Measurements from ENCODE around the gene NOTCH3. TPM values are rescaled to one million over a fixed set of nuclear protein-coding genes. Genes with fewer than 3 reads are reported as not detected.

Gene NOTCH3
- total and polyA plus RNA-seq, 2 donors, result 11.3 to 14.8 TPM

DNA sequence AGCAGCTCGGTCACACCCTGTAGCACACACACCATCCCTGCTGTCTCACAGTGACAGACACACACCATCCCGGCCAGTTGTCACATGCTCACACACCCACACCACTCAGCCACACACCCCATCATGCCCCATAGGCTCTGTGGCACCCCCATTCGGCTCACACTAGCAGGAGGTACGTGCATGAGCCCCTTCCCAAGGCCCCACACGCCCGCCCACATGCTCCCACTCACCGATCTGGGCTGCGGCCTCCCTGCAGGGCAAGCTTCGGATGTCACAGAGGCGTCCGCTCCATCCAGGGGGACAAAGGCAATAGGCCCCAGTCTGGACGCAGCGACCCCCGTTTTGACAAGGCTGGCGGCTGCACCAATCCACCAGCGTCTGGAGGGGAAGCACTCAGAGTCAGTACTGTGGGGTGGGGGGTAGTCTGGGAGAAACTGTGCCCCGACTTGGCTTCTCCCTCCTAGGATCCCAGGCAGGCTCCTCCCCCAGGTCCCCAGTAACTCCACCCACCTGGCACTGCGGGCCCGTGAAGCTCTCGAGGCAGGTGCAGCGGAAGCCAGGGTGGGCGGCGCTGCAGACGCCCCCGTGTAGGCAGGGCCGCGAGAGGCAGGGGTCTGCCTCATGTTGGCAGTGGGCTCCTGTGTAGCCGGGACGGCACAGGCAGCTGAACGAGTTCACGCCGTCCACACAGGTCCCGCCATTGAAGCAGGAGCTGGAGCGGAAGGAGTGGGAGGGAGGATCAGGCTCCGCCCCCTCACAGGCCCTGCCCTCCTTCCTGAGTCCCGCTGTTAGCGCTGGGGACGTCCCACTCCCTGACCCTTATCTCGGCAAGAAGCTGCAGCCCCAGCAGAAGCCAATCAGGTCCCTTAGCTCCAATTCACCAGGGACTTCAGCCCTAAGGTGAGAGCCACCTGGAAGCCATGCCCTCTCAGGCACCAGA is 20.1 kb downstream of the NOTCH3 start:
- DNase-seq (ENCODE audit: low read depth in 6 of 9, low spot score in 9 of 9), result no peak
- H3K9me3 ChIP-seq (ENCODE audit: control insufficient read depth in 2 of 2, insufficient read depth in 1 of 2, low read length in 1 of 2), result no peaks in the 10 kb centered on the region
- peaks cover 0 to 4% of the 10 kb centered on the region in 2 donors for H3K4me1 ChIP-seq (ENCODE audit: control insufficient read depth in 2 of 2, insufficient read depth in 2 of 2, low read length in 2 of 2)
- H3K4me3 ChIP-seq (ENCODE audit: low read length in 2 of 2), result no peak overlapping the region
- peaks cover 76 to 84% of the 10 kb centered on the region in 2 donors for H3K36me3 ChIP-seq (ENCODE audit: control insufficient read depth in 2 of 2, insufficient read depth in 2 of 2, low read length in 1 of 2)
- H3K27me3 ChIP-seq (ENCODE audit: control insufficient read depth in 2 of 2, insufficient read depth in 1 of 2, low read length in 1 of 2), result no peaks in the 10 kb centered on the region
- H3K27ac ChIP-seq (ENCODE audit: low read depth in 1 of 2, low read length in 1 of 2), result no peak overlapping the region
- 93% methylated on average over 39 of the region's 39 CpGs for WGBS

GRCh38 chr19:15178629-15179308 is 22.0 kb downstream of the NOTCH3 start:
- peaks cover 75 to 81% of the 10 kb centered on the region in 2 donors for H3K36me3 ChIP-seq (ENCODE audit: control insufficient read depth in 2 of 2, insufficient read depth in 2 of 2, low read length in 1 of 2)

GRCh38 chr19:15177269-15178116 is 23.3 kb downstream of the NOTCH3 start:
- Histone ChIP-seq H3K9me3 (ENCODE audit: control insufficient read depth in 2 of 2, insufficient read depth in 1 of 2, low read length in 1 of 2) (no peaks in the 10 kb centered on the region), H3K27ac (ENCODE audit: low read depth in 1 of 2, low read length in 1 of 2) (no peak overlapping the region), H3K4me1 (ENCODE audit: control insufficient read depth in 2 of 2, insufficient read depth in 2 of 2, low read length in 2 of 2) (peaks cover 0 to 4% of the 10 kb centered on the region in 2 donors), H3K4me3 (ENCODE audit: low read length in 2 of 2) (peak overlapping the region in 1 of 2 donors; percentile 37), H3K36me3 (ENCODE audit: control insufficient read depth in 2 of 2, insufficient read depth in 2 of 2, low read length in 1 of 2) (peaks cover 73 to 83% of the 10 kb centered on the region in 2 donors), H3K27me3 (ENCODE audit: control insufficient read depth in 2 of 2, insufficient read depth in 1 of 2, low read length in 1 of 2) (no peaks in the 10 kb centered on the region)
- peak in 6 of 9 donors; percentile 67 to 93 (median 82) for DNase-seq (ENCODE audit: low read depth in 6 of 9, low spot score in 9 of 9)
- WGBS, result 17% methylated on average over 92 of the region's 92 CpGs

More at GRCh38 chr19:15178629-15179308, 22.0 kb downstream of the NOTCH3 start:
- Histone ChIP-seq H3K27me3 (ENCODE audit: control insufficient read depth in 2 of 2, insufficient read depth in 1 of 2, low read length in 1 of 2) (no peaks in the 10 kb centered on the region), H3K4me1 (ENCODE audit: control insufficient read depth in 2 of 2, insufficient read depth in 2 of 2, low read length in 2 of 2) (peaks cover 0 to 4% of the 10 kb centered on the region in 2 donors), H3K4me3 (ENCODE audit: low read length in 2 of 2) (no peak overlapping the region), H3K27ac (ENCODE audit: low read depth in 1 of 2, low read length in 1 of 2) (no peak overlapping the region), H3K9me3 (ENCODE audit: control insufficient read depth in 2 of 2, insufficient read depth in 1 of 2, low read length in 1 of 2) (no peaks in the 10 kb centered on the region)
- 94% methylated on average over 33 of the region's 33 CpGs for WGBS
- DNase-seq (ENCODE audit: low read depth in 6 of 9, low spot score in 9 of 9), result no peak

DNA sequence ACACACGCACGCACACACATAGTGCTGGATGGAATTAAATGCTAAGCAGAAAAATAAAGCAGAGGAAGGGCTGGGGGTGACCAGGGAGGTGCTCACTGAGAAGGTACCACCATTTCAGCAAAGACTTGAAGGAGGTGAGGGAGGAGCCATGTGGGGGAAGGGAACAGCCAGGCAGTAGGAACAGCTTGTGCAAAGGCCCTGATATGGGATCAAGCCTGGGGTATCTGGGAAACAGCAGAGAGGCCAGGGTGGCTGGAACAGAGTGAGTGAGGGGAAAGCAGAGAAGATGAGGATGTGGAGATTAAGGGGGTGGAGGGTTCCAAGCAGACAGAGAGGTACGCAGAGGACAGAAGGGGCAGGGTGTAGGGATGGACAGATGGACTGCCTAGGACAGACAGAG is 25.2 kb downstream of the NOTCH3 start:
- no peak for DNase-seq (ENCODE audit: low read depth in 6 of 9, low spot score in 9 of 9)
- Histone ChIP-seq H3K9me3 (ENCODE audit: control insufficient read depth in 2 of 2, insufficient read depth in 1 of 2, low read length in 1 of 2) (no peaks in the 10 kb centered on the region), H3K4me1 (ENCODE audit: control insufficient read depth in 2 of 2, insufficient read depth in 2 of 2, low read length in 2 of 2) (peaks cover 0 to 4% of the 10 kb centered on the region in 2 donors), H3K4me3 (ENCODE audit: low read length in 2 of 2) (no peak overlapping the region), H3K27ac (ENCODE audit: low read depth in 1 of 2, low read length in 1 of 2) (no peak overlapping the region), H3K27me3 (ENCODE audit: control insufficient read depth in 2 of 2, insufficient read depth in 1 of 2, low read length in 1 of 2) (no peaks in the 10 kb centered on the region), H3K36me3 (ENCODE audit: control insufficient read depth in 2 of 2, insufficient read depth in 2 of 2, low read length in 1 of 2) (peaks cover 75 to 78% of the 10 kb centered on the region in 2 donors)
- WGBS, result 98% methylated on average over 3 of the region's 3 CpGs

DNA sequence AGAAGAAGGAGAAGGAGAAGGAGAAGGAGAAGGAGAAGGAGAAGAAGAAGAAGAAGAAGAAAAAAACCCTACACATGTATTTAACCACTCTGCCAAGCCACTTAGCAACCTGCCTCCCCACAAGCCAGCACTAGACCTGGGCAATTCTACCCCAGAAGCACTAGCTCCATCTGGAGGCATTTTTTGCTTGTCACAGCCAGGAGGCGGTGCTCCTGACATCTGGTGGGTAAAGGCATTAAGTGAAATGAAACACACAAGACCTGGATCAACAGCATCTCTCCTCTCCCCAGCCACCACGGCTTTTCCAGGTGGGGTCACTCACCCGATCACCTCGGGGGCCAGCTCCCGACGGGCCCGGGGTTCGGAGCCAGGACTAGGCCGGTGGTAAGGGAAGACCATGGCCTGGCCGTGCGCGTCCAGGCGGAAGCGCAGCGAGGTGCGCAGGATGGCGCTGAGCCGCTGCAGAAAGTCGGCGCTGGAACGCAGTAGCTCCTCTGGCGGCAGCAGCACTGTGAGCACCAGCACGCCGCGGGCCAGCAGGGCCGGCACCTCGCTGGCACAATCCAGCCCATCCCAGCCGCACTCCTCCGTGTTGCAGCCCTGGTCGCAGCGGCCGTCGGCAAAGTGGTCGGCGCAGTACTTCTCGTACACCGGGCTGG is 26.9 kb downstream of the NOTCH3 start:
- Histone ChIP-seq H3K4me3 (ENCODE audit: low read length in 2 of 2) (no peak overlapping the region), H3K36me3 (ENCODE audit: control insufficient read depth in 2 of 2, insufficient read depth in 2 of 2, low read length in 1 of 2) (peaks cover 75 to 76% of the 10 kb centered on the region in 2 donors), H3K9me3 (ENCODE audit: control insufficient read depth in 2 of 2, insufficient read depth in 1 of 2, low read length in 1 of 2) (peaks cover 0 to 7% of the 10 kb centered on the region in 2 donors), H3K4me1 (ENCODE audit: control insufficient read depth in 2 of 2, insufficient read depth in 2 of 2, low read length in 2 of 2) (peaks cover 0 to 4% of the 10 kb centered on the region in 2 donors), H3K27me3 (ENCODE audit: control insufficient read depth in 2 of 2, insufficient read depth in 1 of 2, low read length in 1 of 2) (no peaks in the 10 kb centered on the region), H3K27ac (ENCODE audit: low read depth in 1 of 2, low read length in 1 of 2) (no peak overlapping the region)
- DNase-seq (ENCODE audit: low read depth in 6 of 9, low spot score in 9 of 9), result no peak
- 98% methylated on average over 37 of the region's 37 CpGs for whole genome bisulfite sequencing

GRCh38 chr19:15170345-15170744 is 30.4 kb downstream of the NOTCH3 start:
- DNase-seq (ENCODE audit: low read depth in 6 of 9, low spot score in 9 of 9), result no peak
- peaks cover 82 to 91% of the 10 kb centered on the region in 2 donors for H3K36me3 ChIP-seq (ENCODE audit: control insufficient read depth in 2 of 2, insufficient read depth in 2 of 2, low read length in 1 of 2)
- no peaks in the 10 kb centered on the region for H3K4me1 ChIP-seq (ENCODE audit: control insufficient read depth in 2 of 2, insufficient read depth in 2 of 2, low read length in 2 of 2)
- H3K9me3 ChIP-seq (ENCODE audit: control insufficient read depth in 2 of 2, insufficient read depth in 1 of 2, low read length in 1 of 2), result peaks cover 12 to 19% of the 10 kb centered on the region in 2 donors
- H3K27me3 ChIP-seq (ENCODE audit: control insufficient read depth in 2 of 2, insufficient read depth in 1 of 2, low read length in 1 of 2), result no peaks in the 10 kb centered on the region
- no peak overlapping the region for H3K4me3 ChIP-seq (ENCODE audit: low read length in 2 of 2)
- no peak overlapping the region for H3K27ac ChIP-seq (ENCODE audit: low read depth in 1 of 2, low read length in 1 of 2)
- 98% methylated on average over 32 of the region's 32 CpGs for WGBS

- H3K4me3 ChIP-seq (ENCODE audit: low read length in 2 of 2), result no peak overlapping the region
- peaks cover 84 to 92% of the 10 kb centered on the region in 2 donors for H3K36me3 ChIP-seq (ENCODE audit: control insufficient read depth in 2 of 2, insufficient read depth in 2 of 2, low read length in 1 of 2)
- peaks cover 12 to 25% of the 10 kb centered on the region in 2 donors for H3K9me3 ChIP-seq (ENCODE audit: control insufficient read depth in 2 of 2, insufficient read depth in 1 of 2, low read length in 1 of 2)
- no peak overlapping the region for H3K27ac ChIP-seq (ENCODE audit: low read depth in 1 of 2, low read length in 1 of 2)
- no peak for DNase-seq (ENCODE audit: low read depth in 6 of 9, low spot score in 9 of 9)
- H3K4me1 ChIP-seq (ENCODE audit: control insufficient read depth in 2 of 2, insufficient read depth in 2 of 2, low read length in 2 of 2), result no peaks in the 10 kb centered on the region
- 94% methylated on average over 10 of the region's 10 CpGs for WGBS
- H3K27me3 ChIP-seq (ENCODE audit: control insufficient read depth in 2 of 2, insufficient read depth in 1 of 2, low read length in 1 of 2), result no peaks in the 10 kb centered on the region
These were observed 31.1 kb downstream of the NOTCH3 start for GRCh38 chr19:15169541-15170285.

DNA sequence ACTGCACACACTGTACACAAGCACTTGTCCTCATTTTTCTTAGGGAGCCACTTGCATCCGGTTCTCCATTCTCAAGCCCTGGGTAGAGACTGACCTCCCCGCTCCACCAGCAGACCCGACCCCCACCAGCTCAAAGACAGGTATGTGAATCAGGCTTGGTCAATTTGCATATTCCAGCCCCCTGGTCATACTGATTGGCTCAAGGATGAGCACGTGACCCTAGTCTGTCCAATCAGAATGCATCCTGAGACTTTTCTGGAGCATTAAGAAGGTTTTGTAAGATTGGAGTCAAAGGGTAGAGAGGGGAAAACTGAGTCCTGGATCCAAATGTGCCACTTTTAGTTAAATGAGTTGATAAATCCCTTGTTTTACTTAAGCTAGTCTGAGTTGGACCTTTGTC is 34.1 kb downstream of the NOTCH3 start:
- Histone ChIP-seq H3K4me1 (ENCODE audit: control insufficient read depth in 2 of 2, insufficient read depth in 2 of 2, low read length in 2 of 2) (no peaks in the 10 kb centered on the region), H3K9me3 (ENCODE audit: control insufficient read depth in 2 of 2, insufficient read depth in 1 of 2, low read length in 1 of 2) (peaks cover 13 to 27% of the 10 kb centered on the region in 2 donors), H3K36me3 (ENCODE audit: control insufficient read depth in 2 of 2, insufficient read depth in 2 of 2, low read length in 1 of 2) (peaks cover 90 to 96% of the 10 kb centered on the region in 2 donors), H3K27ac (ENCODE audit: low read depth in 1 of 2, low read length in 1 of 2) (no peak overlapping the region), H3K27me3 (ENCODE audit: control insufficient read depth in 2 of 2, insufficient read depth in 1 of 2, low read length in 1 of 2) (no peaks in the 10 kb centered on the region), H3K4me3 (ENCODE audit: low read length in 2 of 2) (no peak overlapping the region)
- 87% methylated on average over 4 of the region's 4 CpGs for WGBS
- DNase-seq (ENCODE audit: low read depth in 6 of 9, low spot score in 9 of 9), result no peak
